ENCODE results near the gene FNDC11. TPM values are rescaled to one million over a fixed set of nuclear protein-coding genes. Genes with fewer than 3 reads are reported as not detected.

The FNDC11 gene
- total and polyA plus RNA-seq, 4 donors, result under 0.01 to 0.01 TPM; not detected in 2

GRCh38 chr20:63591147-63591533 lies 37.2 kb downstream of the FNDC11 start:
- no peak overlapping the region for H3K9ac ChIP-seq (ENCODE audit: low read depth in 1 of 2, low read length in 2 of 2)
- peaks cover 3 to 51% (median 15%) of the 10 kb centered on the region in 4 donors for H3K36me3 ChIP-seq (ENCODE audit: control insufficient read depth in 4 of 4, insufficient read depth in 3 of 4, low read depth in 1 of 4, low read length in 3 of 4)
- no peaks in the 10 kb centered on the region for H3K4me1 ChIP-seq (ENCODE audit: control insufficient read depth in 4 of 4, insufficient read depth in 4 of 4, low read length in 3 of 4)
- H3K27ac ChIP-seq (ENCODE audit: low read depth in 1 of 2, low read length in 2 of 2), result no peak overlapping the region
- 99% methylated on average over 4 of the region's 4 CpGs for WGBS
- H3K4me3 ChIP-seq (ENCODE audit: low read depth in 1 of 3, low read length in 3 of 3), result no peak overlapping the region
- no peak for TF ChIP-seq YY1 (IDR thresholded peaks at IDR 0.05)
- TF ChIP-seq GABPA (IDR thresholded peaks at IDR 0.05 in 1 of 2, conservative IDR thresholded peaks at IDR 0.05 in 1 of 2), result no peak
- no peak for TF ChIP-seq ZBTB33 (IDR thresholded peaks at IDR 0.05)
- TF ChIP-seq CTCF (IDR thresholded peaks at IDR 0.05; ENCODE audit: low read depth, low read length, missing input control), result no peak
- no peak for TF ChIP-seq SP1 (IDR thresholded peaks at IDR 0.05)
- TF ChIP-seq ATF3 (IDR thresholded peaks at IDR 0.05), result no peak
- no peak for TF ChIP-seq JUND (IDR thresholded peaks at IDR 0.05)
- no peak for TF ChIP-seq NR2F2 (IDR thresholded peaks at IDR 0.05)
- TF ChIP-seq FOXA1 (IDR thresholded peaks at IDR 0.05), result no peak
- TF ChIP-seq TAF1 (conservative IDR thresholded peaks at IDR 0.05), result no peak
- TF ChIP-seq RAD21 (IDR thresholded peaks at IDR 0.05), result no peak
- TF ChIP-seq, protein P1, sequence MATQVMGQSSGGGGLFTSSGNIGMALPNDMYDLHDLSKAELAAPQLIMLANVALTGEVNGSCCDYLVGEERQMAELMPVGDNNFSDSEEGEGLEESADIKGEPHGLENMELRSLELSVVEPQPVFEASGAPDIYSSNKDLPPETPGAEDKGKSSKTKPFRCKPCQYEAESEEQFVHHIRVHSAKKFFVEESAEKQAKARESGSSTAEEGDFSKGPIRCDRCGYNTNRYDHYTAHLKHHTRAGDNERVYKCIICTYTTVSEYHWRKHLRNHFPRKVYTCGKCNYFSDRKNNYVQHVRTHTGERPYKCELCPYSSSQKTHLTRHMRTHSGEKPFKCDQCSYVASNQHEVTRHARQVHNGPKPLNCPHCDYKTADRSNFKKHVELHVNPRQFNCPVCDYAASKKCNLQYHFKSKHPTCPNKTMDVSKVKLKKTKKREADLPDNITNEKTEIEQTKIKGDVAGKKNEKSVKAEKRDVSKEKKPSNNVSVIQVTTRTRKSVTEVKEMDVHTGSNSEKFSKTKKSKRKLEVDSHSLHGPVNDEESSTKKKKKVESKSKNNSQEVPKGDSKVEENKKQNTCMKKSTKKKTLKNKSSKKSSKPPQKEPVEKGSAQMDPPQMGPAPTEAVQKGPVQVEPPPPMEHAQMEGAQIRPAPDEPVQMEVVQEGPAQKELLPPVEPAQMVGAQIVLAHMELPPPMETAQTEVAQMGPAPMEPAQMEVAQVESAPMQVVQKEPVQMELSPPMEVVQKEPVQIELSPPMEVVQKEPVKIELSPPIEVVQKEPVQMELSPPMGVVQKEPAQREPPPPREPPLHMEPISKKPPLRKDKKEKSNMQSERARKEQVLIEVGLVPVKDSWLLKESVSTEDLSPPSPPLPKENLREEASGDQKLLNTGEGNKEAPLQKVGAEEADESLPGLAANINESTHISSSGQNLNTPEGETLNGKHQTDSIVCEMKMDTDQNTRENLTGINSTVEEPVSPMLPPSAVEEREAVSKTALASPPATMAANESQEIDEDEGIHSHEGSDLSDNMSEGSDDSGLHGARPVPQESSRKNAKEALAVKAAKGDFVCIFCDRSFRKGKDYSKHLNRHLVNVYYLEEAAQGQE (IDR thresholded peaks at IDR 0.05), result no peak
- TF ChIP-seq RXRA (IDR thresholded peaks at IDR 0.05), result no peak
- no peak for TF ChIP-seq HNF4G (IDR thresholded peaks at IDR 0.05)
- TF ChIP-seq HNF4A (conservative IDR thresholded peaks at IDR 0.05), result no peak
- no peak for TF ChIP-seq MAX (IDR thresholded peaks at IDR 0.05)
- H3K9me3 ChIP-seq (ENCODE audit: control insufficient read depth in 4 of 4, low read length in 3 of 4), result no peaks in the 10 kb centered on the region
- no peaks in the 10 kb centered on the region for H3K27me3 ChIP-seq (ENCODE audit: control insufficient read depth in 4 of 4, insufficient read depth in 4 of 4, low read length in 3 of 4)
- no peak for DNase-seq (ENCODE audit: low spot score)

Measured in liver (tissue), 9 donors.